ENCODE data around the gene KIF14.

The KIF14 gene

DNA sequence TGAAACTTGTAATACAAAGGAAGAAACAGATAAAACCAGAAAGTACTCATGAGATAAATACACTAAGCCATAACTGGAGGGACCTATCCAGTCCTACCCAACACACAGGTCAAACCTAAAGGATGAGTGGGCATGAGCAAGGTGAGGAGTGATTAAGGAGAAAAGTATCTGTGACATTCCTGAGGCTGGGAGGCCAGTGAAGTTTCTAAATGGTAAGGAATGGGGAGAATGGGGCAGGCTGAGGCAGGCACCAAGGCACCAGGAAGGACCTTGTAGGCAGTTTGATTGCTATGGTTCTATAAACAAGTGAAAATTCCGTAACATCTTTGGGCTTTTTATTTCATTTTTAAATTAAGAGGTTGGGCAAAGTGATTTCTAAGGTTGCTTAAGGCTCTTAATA, 38.7 kb upstream of the KIF14 start:
- no peak for TF ChIP-seq POLR2AphosphoS5 (IDR thresholded peaks at IDR 0.05; ENCODE audit: borderline replicate concordance, low read depth, low read length)
- no peak for TF ChIP-seq EZH2 (IDR thresholded peaks at IDR 0.05)
- TF ChIP-seq FOXP2 (optimal IDR thresholded peaks at IDR 0.05; ENCODE audit: control extremely low read depth, extremely low read length, insufficient read depth), result no peak
- DNase-seq (ENCODE audit: low read depth, low spot score), result no peak
- Histone ChIP-seq H3K4me3 (no peak overlapping the region), H3K36me3 (ENCODE audit: insufficient read depth, low read length) (peaks cover 35% of the 10 kb centered on the region), H3K9ac (ENCODE audit: insufficient read length) (no peak overlapping the region), H3K9me3 (ENCODE audit: low read depth, low read length) (no peaks in the 10 kb centered on the region), H3K27ac (no peak overlapping the region)

DNA sequence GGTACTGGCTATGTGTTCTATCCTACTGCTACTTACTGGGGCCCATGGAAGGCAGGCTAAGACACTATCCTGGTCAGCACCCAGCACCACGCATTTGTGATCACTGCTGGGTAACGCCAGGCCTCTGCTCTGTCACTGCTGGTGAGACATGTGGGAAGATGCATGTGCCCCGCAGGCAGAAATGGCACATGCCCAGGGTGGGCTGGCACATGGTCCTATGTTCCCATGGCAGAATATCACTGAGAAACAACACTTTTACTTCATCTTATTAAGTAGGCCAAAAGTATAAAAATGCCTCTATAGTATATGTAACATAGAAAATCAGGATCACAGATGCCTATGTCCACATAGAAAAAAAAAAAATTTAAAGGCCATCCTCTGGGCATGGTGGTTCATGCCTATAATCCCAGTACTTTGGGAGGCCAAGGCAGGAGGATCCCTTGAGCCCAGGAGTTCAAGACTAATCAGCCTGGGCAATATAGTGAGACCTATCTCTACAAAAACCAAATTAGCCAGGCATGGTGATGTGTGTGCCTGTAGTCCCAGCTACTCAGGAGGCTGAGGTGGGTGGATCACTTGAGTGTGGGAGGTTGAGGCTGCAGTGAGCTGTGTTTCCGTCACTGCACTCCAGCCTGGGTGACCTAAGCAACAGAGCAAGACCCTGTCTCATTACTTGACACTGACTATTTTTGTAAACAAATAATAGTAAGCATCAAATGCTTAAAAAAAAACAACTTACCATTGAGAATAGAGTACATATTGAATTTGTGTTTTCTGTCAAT, 37.7 kb upstream of the KIF14 start:
- Histone ChIP-seq H3K9me3 (ENCODE audit: low read depth, low read length) (no peaks in the 10 kb centered on the region), H3K4me3 (no peak overlapping the region), H3K9ac (ENCODE audit: insufficient read length) (no peak overlapping the region), H3K27ac (no peak overlapping the region), H3K36me3 (ENCODE audit: insufficient read depth, low read length) (peaks cover 32% of the 10 kb centered on the region)
- no peak for DNase-seq (ENCODE audit: low read depth, low spot score)
- no peak for TF ChIP-seq FOXP2 (optimal IDR thresholded peaks at IDR 0.05; ENCODE audit: control extremely low read depth, extremely low read length, insufficient read depth)
- no peak for TF ChIP-seq EZH2 (IDR thresholded peaks at IDR 0.05)
- no peak for TF ChIP-seq POLR2AphosphoS5 (IDR thresholded peaks at IDR 0.05; ENCODE audit: borderline replicate concordance, low read depth, low read length)

DNA sequence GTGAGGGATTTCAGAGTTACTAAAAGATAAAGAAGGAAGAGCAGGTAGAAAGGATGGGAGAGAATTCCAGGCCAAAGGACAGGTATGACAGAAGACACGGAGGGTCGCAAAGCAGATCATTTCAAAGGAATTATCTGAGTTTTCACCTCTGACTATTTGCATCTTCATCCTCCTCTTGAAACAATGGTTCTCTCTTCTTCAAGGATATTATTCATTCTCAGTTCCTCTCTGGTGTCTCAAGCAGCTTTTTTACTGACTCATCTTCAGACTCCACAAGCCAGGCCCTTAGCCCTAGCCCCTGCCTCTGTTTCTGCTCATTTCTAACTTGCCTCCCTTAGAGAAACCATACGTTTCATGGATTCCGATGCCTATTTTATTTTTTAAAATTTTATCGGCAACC, 34.1 kb upstream of the KIF14 start:
- Histone ChIP-seq H3K9ac (ENCODE audit: insufficient read length) (no peak overlapping the region), H3K27ac (no peak overlapping the region), H3K9me3 (ENCODE audit: low read depth, low read length) (no peaks in the 10 kb centered on the region), H3K36me3 (ENCODE audit: insufficient read depth, low read length) (peaks cover 22% of the 10 kb centered on the region), H3K4me3 (no peak overlapping the region)
- DNase-seq (ENCODE audit: low read depth, low spot score), result no peak
- TF ChIP-seq EZH2 (IDR thresholded peaks at IDR 0.05), result no peak
- no peak for TF ChIP-seq POLR2AphosphoS5 (IDR thresholded peaks at IDR 0.05; ENCODE audit: borderline replicate concordance, low read depth, low read length)
- TF ChIP-seq FOXP2 (optimal IDR thresholded peaks at IDR 0.05; ENCODE audit: control extremely low read depth, extremely low read length, insufficient read depth), result no peak

DNA sequence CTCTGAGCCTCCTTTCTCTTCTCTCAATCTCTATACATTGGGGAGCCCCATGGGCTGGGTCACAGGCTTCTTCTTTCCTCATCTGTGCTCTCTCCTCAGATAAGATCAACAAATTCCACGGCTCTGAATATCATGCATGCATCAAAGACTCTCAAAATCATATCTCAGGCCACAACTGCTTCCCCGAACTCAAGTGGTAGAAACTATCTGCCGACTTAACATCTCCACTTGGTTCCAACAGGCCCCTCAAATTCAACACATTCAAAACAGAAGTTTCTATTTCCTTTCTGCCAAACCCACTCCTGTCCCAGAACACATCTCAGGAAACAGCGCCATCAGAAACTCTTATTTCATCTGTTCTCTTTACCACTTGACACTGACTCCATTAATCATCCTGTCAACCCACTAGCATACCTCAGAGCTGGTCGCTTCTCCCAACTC, 32.5 kb upstream of the KIF14 start:
- no peak overlapping the region for H3K9ac ChIP-seq (ENCODE audit: insufficient read length)
- no peak for TF ChIP-seq POLR2AphosphoS5 (IDR thresholded peaks at IDR 0.05; ENCODE audit: borderline replicate concordance, low read depth, low read length)
- no peak for TF ChIP-seq EZH2 (IDR thresholded peaks at IDR 0.05)
- TF ChIP-seq FOXP2 (optimal IDR thresholded peaks at IDR 0.05; ENCODE audit: control extremely low read depth, extremely low read length, insufficient read depth), result no peak
- no peak overlapping the region for H3K27ac ChIP-seq
- DNase-seq (ENCODE audit: low read depth, low spot score), result no peak
- peaks cover 24% of the 10 kb centered on the region for H3K36me3 ChIP-seq (ENCODE audit: insufficient read depth, low read length)
- H3K9me3 ChIP-seq (ENCODE audit: low read depth, low read length), result no peaks in the 10 kb centered on the region
- H3K4me3 ChIP-seq, result no peak overlapping the region

DNA sequence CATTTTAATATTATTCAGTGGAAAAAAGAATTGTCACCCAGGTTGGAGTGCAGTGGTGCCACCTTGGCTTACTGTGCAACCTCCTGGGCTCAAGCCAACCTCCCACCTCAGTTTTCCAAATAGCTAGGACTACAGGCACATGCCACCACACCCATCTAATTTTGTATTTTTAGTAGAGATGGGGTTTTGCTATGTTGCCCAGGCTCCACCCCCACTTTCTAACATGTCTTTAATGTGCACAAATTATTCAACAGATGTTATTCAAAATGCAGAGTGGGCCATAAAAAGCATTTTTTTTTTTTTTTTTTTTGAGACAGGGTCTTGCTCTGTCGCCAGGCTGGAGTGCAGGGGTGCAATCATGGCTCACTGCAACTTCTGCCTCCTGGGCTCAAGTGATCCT, 31.8 kb upstream of the KIF14 start:
- peaks cover 20% of the 10 kb centered on the region for H3K36me3 ChIP-seq (ENCODE audit: insufficient read depth, low read length)

DNA sequence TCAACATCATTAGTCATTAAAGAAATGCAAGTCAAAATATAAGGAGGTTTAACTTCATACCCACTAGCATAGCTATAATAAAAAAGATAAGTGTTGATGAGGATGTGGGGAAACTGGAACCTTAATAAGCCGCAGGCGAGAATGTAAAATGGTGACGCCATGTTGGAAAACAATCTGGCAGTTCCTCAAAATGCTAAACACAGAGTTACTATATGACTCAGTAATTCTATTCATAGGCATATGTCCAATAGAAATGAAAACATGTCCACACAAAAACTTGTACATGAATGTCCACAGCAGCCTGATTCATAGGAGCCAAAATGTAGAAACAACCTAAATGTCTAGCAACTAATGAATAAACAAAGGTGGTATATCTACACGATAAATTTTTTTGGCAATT, 26.0 kb upstream of the KIF14 start:
- TF ChIP-seq FOXP2 (optimal IDR thresholded peaks at IDR 0.05; ENCODE audit: control extremely low read depth, extremely low read length, insufficient read depth) (no peak), EZH2 (IDR thresholded peaks at IDR 0.05) (no peak), POLR2AphosphoS5 (IDR thresholded peaks at IDR 0.05; ENCODE audit: borderline replicate concordance, low read depth, low read length) (no peak)
- H3K9me3 ChIP-seq (ENCODE audit: low read depth, low read length), result no peaks in the 10 kb centered on the region
- no peak overlapping the region for H3K4me3 ChIP-seq
- no peak overlapping the region for H3K9ac ChIP-seq (ENCODE audit: insufficient read length)
- peaks cover 20% of the 10 kb centered on the region for H3K36me3 ChIP-seq (ENCODE audit: insufficient read depth, low read length)
- H3K27ac ChIP-seq, result no peak overlapping the region
- no peak for DNase-seq (ENCODE audit: low read depth, low spot score)

More for the DNA sequence above, 31.8 kb upstream of the KIF14 start:
- TF ChIP-seq EZH2 (IDR thresholded peaks at IDR 0.05) (no peak), POLR2AphosphoS5 (IDR thresholded peaks at IDR 0.05; ENCODE audit: borderline replicate concordance, low read depth, low read length) (no peak), FOXP2 (optimal IDR thresholded peaks at IDR 0.05; ENCODE audit: control extremely low read depth, extremely low read length, insufficient read depth) (no peak)
- DNase-seq (ENCODE audit: low read depth, low spot score), result no peak
- H3K9ac ChIP-seq (ENCODE audit: insufficient read length), result no peak overlapping the region
- no peak overlapping the region for H3K27ac ChIP-seq
- no peak overlapping the region for H3K4me3 ChIP-seq
- no peaks in the 10 kb centered on the region for H3K9me3 ChIP-seq (ENCODE audit: low read depth, low read length)

DNA sequence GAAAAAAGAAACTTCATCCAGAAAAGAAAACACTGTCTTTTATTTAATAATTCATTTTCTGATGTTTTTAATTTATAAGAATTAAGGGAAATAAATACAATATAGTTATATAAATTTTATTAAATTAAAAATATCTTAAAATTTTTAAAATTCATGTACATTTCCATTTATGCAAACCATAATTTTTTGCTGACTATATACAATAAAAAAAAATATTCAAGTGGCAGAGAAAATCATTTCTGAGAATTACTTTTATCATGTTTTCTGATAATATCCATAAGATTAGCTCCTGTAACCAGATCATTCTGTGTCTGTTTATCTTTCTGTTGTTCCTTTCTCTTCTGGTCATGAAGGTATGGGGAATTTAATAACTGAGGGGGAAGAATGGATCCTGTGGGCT, 23.5 kb upstream of the KIF14 start:
- TF ChIP-seq POLR2AphosphoS5 (IDR thresholded peaks at IDR 0.05; ENCODE audit: borderline replicate concordance, low read depth, low read length) (no peak), FOXP2 (optimal IDR thresholded peaks at IDR 0.05; ENCODE audit: control extremely low read depth, extremely low read length, insufficient read depth) (no peak)
- H3K36me3 ChIP-seq (ENCODE audit: insufficient read depth, low read length), result peaks cover 20% of the 10 kb centered on the region
- no peak overlapping the region for H3K27ac ChIP-seq
- no peak overlapping the region for H3K9ac ChIP-seq (ENCODE audit: insufficient read length)
- DNase-seq (ENCODE audit: low read depth, low spot score), result no peak
- no peaks in the 10 kb centered on the region for H3K9me3 ChIP-seq (ENCODE audit: low read depth, low read length)
- H3K4me3 ChIP-seq, result no peak overlapping the region

DNA sequence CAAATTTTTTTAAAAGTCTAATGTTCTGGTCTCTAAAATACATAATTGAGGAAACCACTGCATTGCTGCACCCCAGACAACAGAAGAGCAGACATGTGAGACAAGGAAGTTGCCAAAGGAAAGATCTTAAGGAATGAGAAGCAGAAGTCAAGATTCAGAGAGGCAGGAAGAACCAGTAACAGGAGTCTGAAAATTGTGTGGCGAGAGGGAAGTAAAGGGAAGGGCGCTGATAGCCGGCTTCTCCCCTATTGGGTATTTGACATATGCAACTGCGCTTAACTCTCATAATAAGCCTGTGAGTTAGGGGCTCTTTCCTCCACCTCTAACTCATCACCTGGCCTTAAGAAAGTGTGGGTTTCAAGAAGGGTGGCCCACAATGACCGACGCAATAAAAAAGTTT, 21.9 kb upstream of the KIF14 start:
- Histone ChIP-seq H3K36me3 (ENCODE audit: insufficient read depth, low read length) (peaks cover 10% of the 10 kb centered on the region), H3K27ac (no peak overlapping the region), H3K9ac (ENCODE audit: insufficient read length) (no peak overlapping the region), H3K4me3 (no peak overlapping the region), H3K9me3 (ENCODE audit: low read depth, low read length) (no peaks in the 10 kb centered on the region)
- TF ChIP-seq POLR2AphosphoS5 (IDR thresholded peaks at IDR 0.05; ENCODE audit: borderline replicate concordance, low read depth, low read length) (no peak), EZH2 (IDR thresholded peaks at IDR 0.05) (no peak), FOXP2 (optimal IDR thresholded peaks at IDR 0.05; ENCODE audit: control extremely low read depth, extremely low read length, insufficient read depth) (no peak)
- no peak for DNase-seq (ENCODE audit: low read depth, low spot score)
